ENCODE results near the gene RSAD1. TPM values are rescaled to one million over a fixed set of nuclear protein-coding genes. Genes with fewer than 3 reads are reported as not detected.

RSAD1 gene
- total and polyA plus RNA-seq, 10 of the 15 experiments (the other 5 are each of a cell fraction or from before 2014, with no cell fraction given), result 2.5 to 28.1 (median 22.6) TPM

DNA sequence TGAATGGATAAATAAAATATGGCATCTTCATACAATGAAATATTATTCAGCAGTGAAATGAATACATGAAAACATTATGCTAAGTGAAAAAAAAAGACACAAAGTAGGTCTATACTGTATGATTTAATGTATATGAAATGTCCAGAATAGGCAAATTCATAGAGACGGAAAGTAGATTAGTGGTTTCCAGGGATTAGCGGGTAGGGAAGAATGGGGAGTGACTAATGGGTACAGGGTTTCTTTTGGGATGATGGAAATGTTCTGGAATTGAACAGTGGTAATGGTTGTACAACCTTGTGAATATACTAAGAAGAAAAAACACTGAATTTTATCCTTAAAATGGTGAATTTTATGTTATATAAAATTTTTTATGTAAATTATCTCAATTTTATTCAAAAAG lies 21.1 kb downstream of the RSAD1 start (continued):
- TF ChIP-seq, protein P1, sequence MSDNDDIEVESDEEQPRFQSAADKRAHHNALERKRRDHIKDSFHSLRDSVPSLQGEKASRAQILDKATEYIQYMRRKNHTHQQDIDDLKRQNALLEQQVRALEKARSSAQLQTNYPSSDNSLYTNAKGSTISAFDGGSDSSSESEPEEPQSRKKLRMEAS (IDR thresholded peaks at IDR 0.05; ENCODE audit: low read depth, low read length), result no peak
- TF ChIP-seq BHLHE40 (IDR thresholded peaks at IDR 0.05; ENCODE audit: borderline replicate concordance in 1 of 2, low read depth in 2 of 2, low read length in 1 of 2) (no peak), POLR2AphosphoS2 (IDR thresholded peaks at IDR 0.05; ENCODE audit: low read depth, low read length) (no peak), DPF2 (IDR thresholded peaks at IDR 0.05) (no peak), TAF1 (IDR thresholded peaks at IDR 0.05; ENCODE audit: borderline replicate concordance, low read depth, low read length) (no peak)
- TF ChIP-seq, protein P2, sequence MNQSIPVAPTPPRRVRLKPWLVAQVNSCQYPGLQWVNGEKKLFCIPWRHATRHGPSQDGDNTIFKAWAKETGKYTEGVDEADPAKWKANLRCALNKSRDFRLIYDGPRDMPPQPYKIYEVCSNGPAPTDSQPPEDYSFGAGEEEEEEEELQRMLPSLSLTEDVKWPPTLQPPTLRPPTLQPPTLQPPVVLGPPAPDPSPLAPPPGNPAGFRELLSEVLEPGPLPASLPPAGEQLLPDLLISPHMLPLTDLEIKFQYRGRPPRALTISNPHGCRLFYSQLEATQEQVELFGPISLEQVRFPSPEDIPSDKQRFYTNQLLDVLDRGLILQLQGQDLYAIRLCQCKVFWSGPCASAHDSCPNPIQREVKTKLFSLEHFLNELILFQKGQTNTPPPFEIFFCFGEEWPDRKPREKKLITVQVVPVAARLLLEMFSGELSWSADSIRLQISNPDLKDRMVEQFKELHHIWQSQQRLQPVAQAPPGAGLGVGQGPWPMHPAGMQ (IDR thresholded peaks at IDR 0.05; ENCODE audit: borderline replicate concordance), result no peak

DNA sequence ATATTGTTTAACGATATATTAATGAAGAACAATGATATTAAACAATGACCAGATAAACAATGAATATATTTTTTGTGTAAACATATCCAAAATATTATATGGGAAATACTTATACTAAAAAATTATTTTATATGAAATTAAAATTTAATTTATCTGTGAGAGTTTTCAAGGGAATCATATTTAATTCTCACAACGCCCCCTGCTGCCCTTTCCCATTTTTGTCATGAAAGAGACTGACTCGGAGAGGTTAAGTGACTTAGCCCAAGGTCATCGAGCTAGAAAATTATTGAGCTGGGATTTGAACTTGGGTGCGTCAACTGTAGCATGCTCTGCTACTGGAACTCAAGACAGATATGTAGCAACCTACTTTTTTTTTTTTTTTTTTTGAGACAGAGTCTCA lies 22.4 kb downstream of the RSAD1 start:
- ChIA-PET POLR2A (interaction anchor here (0.6 kb wide), 1 partner anchor 435 kb away, joined by 4 read pairs; no protein-coding TSS in a partner anchor), SMC1A (ENCODE audit: uncharacterized antibody, unreplicated experiment) (interaction anchor here (0.9 to 1.2 kb wide), 6 partner anchors 8 to 139 kb away, joined by 3 to 8 read pairs (median 4); no protein-coding TSS in a partner anchor), RAD21 (ENCODE audit: unreplicated experiment) (interaction anchor here (1.5 to 2.3 kb wide), 3 partner anchors 17 to 139 kb away, joined by 3 to 7 read pairs (median 6); no protein-coding TSS in a partner anchor), CTCF (interaction anchor here (0.5 to 2.9 kb wide), 12 partner anchors 10 to 283 kb away, joined by 3 to 25 read pairs (median 3); no protein-coding TSS in a partner anchor)
- ATAC-seq (no peak), FAIRE-seq (no peak), DNase-seq (ENCODE audit: low read depth, low spot score) (no peak)
- Histone ChIP-seq H4K20me1 (ENCODE audit: control insufficient read depth, insufficient read depth) (no peaks in the 10 kb centered on the region), H3K4me2 (ENCODE audit: control insufficient read depth, insufficient read depth) (no peak overlapping the region), H3K4me3 (no peak overlapping the region), H3K27ac (ENCODE audit: control insufficient read depth, insufficient read depth) (no peak overlapping the region), H2AFZ (ENCODE audit: control insufficient read depth, low read depth, low read length) (no peak overlapping the region), H3K9me3 (replicated peaks; ENCODE audit: control insufficient read depth, insufficient read depth, low read length) (no peaks in the 10 kb centered on the region), H3K27me3 (replicated peaks in 1 of 2; ENCODE audit: control insufficient read depth in 2 of 2, insufficient read depth in 2 of 2, low read length in 1 of 2) (no peaks in the 10 kb centered on the region), H3K36me3 (ENCODE audit: control insufficient read depth in 2 of 2, insufficient read depth in 2 of 2, low read length in 1 of 2) (no peaks in the 10 kb centered on the region), H3K9ac (ENCODE audit: control insufficient read depth, insufficient read depth, low read length) (no peak overlapping the region), H3K79me2 (ENCODE audit: control insufficient read depth, insufficient read depth, low read length) (no peaks in the 10 kb centered on the region), H3K4me1 (ENCODE audit: control insufficient read depth, insufficient read depth, low read length) (no peaks in the 10 kb centered on the region)
- in situ Hi-C loops (cut with MboI), result no loop called here
- 31% methylated on average over 5 of the region's 5 CpGs for WGBS (ENCODE audit: insufficient coverage, insufficient replicate concordance, low lambda C conversion rate, missing lambda C conversion rate)
- intact Hi-C loops (cut with micrococcal nuclease; ENCODE audit: unreplicated experiment), result no loop called here
- BruUV-seq (replicated peaks), result no TSS peak
- TF ChIP-seq, protein P3, sequence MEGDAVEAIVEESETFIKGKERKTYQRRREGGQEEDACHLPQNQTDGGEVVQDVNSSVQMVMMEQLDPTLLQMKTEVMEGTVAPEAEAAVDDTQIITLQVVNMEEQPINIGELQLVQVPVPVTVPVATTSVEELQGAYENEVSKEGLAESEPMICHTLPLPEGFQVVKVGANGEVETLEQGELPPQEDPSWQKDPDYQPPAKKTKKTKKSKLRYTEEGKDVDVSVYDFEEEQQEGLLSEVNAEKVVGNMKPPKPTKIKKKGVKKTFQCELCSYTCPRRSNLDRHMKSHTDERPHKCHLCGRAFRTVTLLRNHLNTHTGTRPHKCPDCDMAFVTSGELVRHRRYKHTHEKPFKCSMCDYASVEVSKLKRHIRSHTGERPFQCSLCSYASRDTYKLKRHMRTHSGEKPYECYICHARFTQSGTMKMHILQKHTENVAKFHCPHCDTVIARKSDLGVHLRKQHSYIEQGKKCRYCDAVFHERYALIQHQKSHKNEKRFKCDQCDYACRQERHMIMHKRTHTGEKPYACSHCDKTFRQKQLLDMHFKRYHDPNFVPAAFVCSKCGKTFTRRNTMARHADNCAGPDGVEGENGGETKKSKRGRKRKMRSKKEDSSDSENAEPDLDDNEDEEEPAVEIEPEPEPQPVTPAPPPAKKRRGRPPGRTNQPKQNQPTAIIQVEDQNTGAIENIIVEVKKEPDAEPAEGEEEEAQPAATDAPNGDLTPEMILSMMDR (IDR thresholded peaks at IDR 0.05 in 2 of 3, conservative IDR thresholded peaks at IDR 0.05 in 1 of 3; ENCODE audit: control insufficient read depth in 2 of 3, extremely low read depth in 1 of 3, insufficient read depth in 1 of 3, low read depth in 3 of 3, low read length in 3 of 3), result peak; percentile 27 to 45 (median 38); a peak in 5 of 6 replicates
- TF ChIP-seq FOXM1 (IDR thresholded peaks at IDR 0.05; ENCODE audit: low read depth, low read length) (no peak), SMC3 (IDR thresholded peaks at IDR 0.05; ENCODE audit: borderline replicate concordance, low read length) (peak; percentile 35; the same call in 1 of the 2 replicates)

Measured in GM12878 (cell line).